Measurements from ENCODE around the gene BCL2L1.
"Not testable (repeated sequence)": the region's sequence is repeated elsewhere in the genome, so short reads cannot be mapped to it uniquely, and the experiment has no call there.

The BCL2L1 gene

GRCh38 chr20:31642837-31643236 is 79.8 kb downstream of the BCL2L1 start:
- no peaks in the 10 kb centered on the region for H3K36me3 ChIP-seq (ENCODE audit: control insufficient read depth, insufficient read depth, low read length)
- WGBS, 2 experiments, result 89 to 93% methylated on average over 1 of the region's 1 CpG
- no peaks in the 10 kb centered on the region for H3K9me3 ChIP-seq (ENCODE audit: control insufficient read depth, low read length)
- no peaks in the 10 kb centered on the region for H3K27me3 ChIP-seq (ENCODE audit: control insufficient read depth, insufficient read depth, low read length, poor library complexity, severe bottlenecking)
- peaks cover 5% of the 10 kb centered on the region for H3K4me1 ChIP-seq (ENCODE audit: control insufficient read depth, insufficient read depth, low read length)
- H3K4me3 ChIP-seq (ENCODE audit: insufficient read depth, low read depth, low read length), result no peak overlapping the region
- H3K27ac ChIP-seq (ENCODE audit: insufficient read depth, low read depth, low read length, poor library complexity, severe bottlenecking), result no peak overlapping the region

- H3K27me3 ChIP-seq (ENCODE audit: control insufficient read depth, insufficient read depth, low read length, poor library complexity, severe bottlenecking), result no peaks in the 10 kb centered on the region
- no peaks in the 10 kb centered on the region for H3K9me3 ChIP-seq (ENCODE audit: control insufficient read depth, low read length)
- no peaks in the 10 kb centered on the region for H3K36me3 ChIP-seq (ENCODE audit: control insufficient read depth, insufficient read depth, low read length)
- H3K4me3 ChIP-seq (ENCODE audit: insufficient read depth, low read depth, low read length), result no peak overlapping the region
- 95 to 96% methylated on average over 6 of the region's 6 CpGs for WGBS, 2 experiments
- H3K27ac ChIP-seq (ENCODE audit: insufficient read depth, low read depth, low read length, poor library complexity, severe bottlenecking), result no peak overlapping the region
- H3K4me1 ChIP-seq (ENCODE audit: control insufficient read depth, insufficient read depth, low read length), result peaks cover 5% of the 10 kb centered on the region
Observed at GRCh38 chr20:31641391-31641790, 81.3 kb downstream of the BCL2L1 start.

- Histone ChIP-seq H3K27ac (ENCODE audit: insufficient read depth, low read depth, low read length, poor library complexity, severe bottlenecking) (no peak overlapping the region), H3K27me3 (ENCODE audit: control insufficient read depth, insufficient read depth, low read length, poor library complexity, severe bottlenecking) (no peaks in the 10 kb centered on the region), H3K36me3 (ENCODE audit: control insufficient read depth, insufficient read depth, low read length) (no peaks in the 10 kb centered on the region), H3K9me3 (ENCODE audit: control insufficient read depth, low read length) (no peaks in the 10 kb centered on the region), H3K4me3 (ENCODE audit: insufficient read depth, low read depth, low read length) (no peak overlapping the region), H3K4me1 (ENCODE audit: control insufficient read depth, insufficient read depth, low read length) (peaks cover 5% of the 10 kb centered on the region)
- 87 to 92% methylated on average over 3 of the region's 3 CpGs for WGBS, 2 experiments
Observed at GRCh38 chr20:31640259-31640658, 82.4 kb downstream of the BCL2L1 start.

- H3K27ac ChIP-seq (ENCODE audit: insufficient read depth, low read depth, low read length, poor library complexity, severe bottlenecking), result no peak overlapping the region
- H3K9me3 ChIP-seq (ENCODE audit: control insufficient read depth, low read length), result no peaks in the 10 kb centered on the region
- H3K4me1 ChIP-seq (ENCODE audit: control insufficient read depth, insufficient read depth, low read length), result peaks cover 5% of the 10 kb centered on the region
- H3K27me3 ChIP-seq (ENCODE audit: control insufficient read depth, insufficient read depth, low read length, poor library complexity, severe bottlenecking), result no peaks in the 10 kb centered on the region
- WGBS, 2 experiments, result 91 to 92% methylated on average over 4 of the region's 4 CpGs
- H3K4me3 ChIP-seq (ENCODE audit: insufficient read depth, low read depth, low read length), result no peak overlapping the region
- H3K36me3 ChIP-seq (ENCODE audit: control insufficient read depth, insufficient read depth, low read length), result no peaks in the 10 kb centered on the region
Observed at GRCh38 chr20:31638816-31639215, 83.9 kb downstream of the BCL2L1 start.

- Histone ChIP-seq H3K27ac (ENCODE audit: insufficient read depth, low read depth, low read length, poor library complexity, severe bottlenecking) (no peak overlapping the region), H3K4me3 (ENCODE audit: insufficient read depth, low read depth, low read length) (no peak overlapping the region), H3K27me3 (ENCODE audit: control insufficient read depth, insufficient read depth, low read length, poor library complexity, severe bottlenecking) (no peaks in the 10 kb centered on the region), H3K36me3 (ENCODE audit: control insufficient read depth, insufficient read depth, low read length) (no peaks in the 10 kb centered on the region), H3K9me3 (ENCODE audit: control insufficient read depth, low read length) (no peaks in the 10 kb centered on the region), H3K4me1 (ENCODE audit: control insufficient read depth, insufficient read depth, low read length) (peaks cover 5% of the 10 kb centered on the region)
- 54 to 61% methylated on average over 4 of the region's 4 CpGs for WGBS, 2 experiments
Observed at GRCh38 chr20:31638317-31638716, 84.4 kb downstream of the BCL2L1 start.

- no peak within 1 kb of the TSS for H3K4me3 ChIP-seq (ENCODE audit: insufficient read depth, low read depth, low read length)
- H3K36me3 ChIP-seq (ENCODE audit: control insufficient read depth, insufficient read depth, low read length), result no peaks in the 10 kb centered on the region
- no peaks in the 10 kb centered on the region for H3K27me3 ChIP-seq (ENCODE audit: control insufficient read depth, insufficient read depth, low read length, poor library complexity, severe bottlenecking)
- no peak within 1 kb of the TSS for H3K27ac ChIP-seq (ENCODE audit: insufficient read depth, low read depth, low read length, poor library complexity, severe bottlenecking)
- H3K4me1 ChIP-seq (ENCODE audit: control insufficient read depth, insufficient read depth, low read length), result peaks cover 5% of the 10 kb centered on the region
- WGBS, 2 experiments, result 92% methylated on average over 34 of the region's 34 CpGs
- no peaks in the 10 kb centered on the region for H3K9me3 ChIP-seq (ENCODE audit: control insufficient read depth, low read length)
Observed at GRCh38 chr20:31637660-31638059, 85.0 kb downstream of the BCL2L1 start, which contains the start of gene COX4I2. Gene COX4I2 (plus strand): TSS chr20:31637912. CDS start chr20:31639018, 1,106 bp downstream.

GRCh38 chr20:31633339-31633914 is 89.2 kb downstream of the BCL2L1 start:
- 94% methylated on average over 14 of the region's 14 CpGs for WGBS, 2 experiments
- no peaks in the 10 kb centered on the region for H3K9me3 ChIP-seq (ENCODE audit: control insufficient read depth, low read length)

GRCh38 chr20:31632548-31633338 is 89.9 kb downstream of the BCL2L1 start:
- H3K9me3 ChIP-seq (ENCODE audit: control insufficient read depth, low read length), result no peaks in the 10 kb centered on the region
- WGBS, 2 experiments, result 93 to 94% methylated on average over 40 of the region's 40 CpGs
- H3K27ac ChIP-seq (ENCODE audit: insufficient read depth, low read depth, low read length, poor library complexity, severe bottlenecking), result no peak overlapping the region
- no peaks in the 10 kb centered on the region for H3K27me3 ChIP-seq (ENCODE audit: control insufficient read depth, insufficient read depth, low read length, poor library complexity, severe bottlenecking)
- no peaks in the 10 kb centered on the region for H3K36me3 ChIP-seq (ENCODE audit: control insufficient read depth, insufficient read depth, low read length)
- no peaks in the 10 kb centered on the region for H3K4me1 ChIP-seq (ENCODE audit: control insufficient read depth, insufficient read depth, low read length)
- no peak overlapping the region for H3K4me3 ChIP-seq (ENCODE audit: insufficient read depth, low read depth, low read length)

More at GRCh38 chr20:31633339-31633914, 89.2 kb downstream of the BCL2L1 start:
- Histone ChIP-seq H3K27ac (ENCODE audit: insufficient read depth, low read depth, low read length, poor library complexity, severe bottlenecking) (no peak overlapping the region), H3K27me3 (ENCODE audit: control insufficient read depth, insufficient read depth, low read length, poor library complexity, severe bottlenecking) (no peaks in the 10 kb centered on the region), H3K4me1 (ENCODE audit: control insufficient read depth, insufficient read depth, low read length) (peaks cover 4% of the 10 kb centered on the region), H3K4me3 (ENCODE audit: insufficient read depth, low read depth, low read length) (no peak overlapping the region), H3K36me3 (ENCODE audit: control insufficient read depth, insufficient read depth, low read length) (no peaks in the 10 kb centered on the region)

- Histone ChIP-seq H3K4me3 (ENCODE audit: insufficient read depth, low read depth, low read length) (no peak overlapping the region), H3K27me3 (ENCODE audit: control insufficient read depth, insufficient read depth, low read length, poor library complexity, severe bottlenecking) (no peaks in the 10 kb centered on the region), H3K36me3 (ENCODE audit: control insufficient read depth, insufficient read depth, low read length) (no peaks in the 10 kb centered on the region), H3K4me1 (ENCODE audit: control insufficient read depth, insufficient read depth, low read length) (no peaks in the 10 kb centered on the region), H3K27ac (ENCODE audit: insufficient read depth, low read depth, low read length, poor library complexity, severe bottlenecking) (no peak overlapping the region), H3K9me3 (ENCODE audit: control insufficient read depth, low read length) (no peaks in the 10 kb centered on the region)
- WGBS, 2 experiments, result 77 to 91% methylated on average over 2 of the region's 2 CpGs
Observed at GRCh38 chr20:31630187-31630790, 92.4 kb downstream of the BCL2L1 start.

GRCh38 chr20:31628057-31628456 is 94.6 kb downstream of the BCL2L1 start:
- H3K4me3 ChIP-seq (ENCODE audit: insufficient read depth, low read depth, low read length); H3K36me3 ChIP-seq (ENCODE audit: control insufficient read depth, insufficient read depth, low read length); H3K4me1 ChIP-seq (ENCODE audit: control insufficient read depth, insufficient read depth, low read length); H3K27me3 ChIP-seq (ENCODE audit: control insufficient read depth, insufficient read depth, low read length, poor library complexity, severe bottlenecking); H3K9me3 ChIP-seq (ENCODE audit: control insufficient read depth, low read length); H3K27ac ChIP-seq (ENCODE audit: insufficient read depth, low read depth, low read length, poor library complexity, severe bottlenecking): not testable (repeated sequence)
- WGBS, 2 experiments, result no CpG with 5 or more reads among the region's 2 CpGs

Data from ectodermal cell (in vitro differentiated cells).